ENCODE data around the gene RANGRF.

The RANGRF gene

GRCh38 chr17:8274816-8275215 lies 13.7 kb upstream of the RANGRF start:
- DNase-seq (ENCODE audit: low read depth), result no peak

GRCh38 chr17:8275421-8276290 lies 12.8 kb upstream of the RANGRF start:
- DNase-seq (ENCODE audit: low read depth), result no peak

GRCh38 chr17:8277317-8277716 lies 11.2 kb upstream of the RANGRF start:
- DNase-seq (ENCODE audit: low read depth), result no peak

- no peak for DNase-seq (ENCODE audit: low read depth)
These were observed 6.1 kb upstream of the RANGRF start for GRCh38 chr17:8282345-8282744.

- DNase-seq (ENCODE audit: low read depth), result no peak
These were observed 5.1 kb upstream of the RANGRF start for GRCh38 chr17:8283356-8283755.

GRCh38 chr17:8284126-8284525 lies 4.3 kb upstream of the RANGRF start:
- no peak for DNase-seq (ENCODE audit: low read depth)

GRCh38 chr17:8285270-8286181 lies 2.9 kb upstream of the RANGRF start:
- no peak for DNase-seq (ENCODE audit: low read depth)

GRCh38 chr17:8287651-8288335 lies 677 bp upstream of the RANGRF start:
- DNase-seq (ENCODE audit: low read depth), result no peak

- peak; percentile 45 for DNase-seq (ENCODE audit: low read depth)
These were observed 580 bp downstream of the RANGRF start for GRCh38 chr17:8289103-8289397.

- no peak for DNase-seq (ENCODE audit: low read depth)
These were observed 1.6 kb downstream of the RANGRF start for GRCh38 chr17:8290043-8290442.

GRCh38 chr17:8292639-8293395 lies 4.3 kb downstream of the RANGRF start:
- DNase-seq (ENCODE audit: low read depth), result no peak

- no peak for DNase-seq (ENCODE audit: low read depth)
These were observed 5.9 kb downstream of the RANGRF start for GRCh38 chr17:8294361-8294760.

GRCh38 chr17:8294814-8295316 lies 6.4 kb downstream of the RANGRF start:
- DNase-seq (ENCODE audit: low read depth), result no peak

- no peak for DNase-seq (ENCODE audit: low read depth)
These were observed 11.8 kb downstream of the RANGRF start for GRCh38 chr17:8300226-8300625.

GRCh38 chr17:8300627-8301242 lies 12.3 kb downstream of the RANGRF start:
- peak; percentile 30 for DNase-seq (ENCODE audit: low read depth)

GRCh38 chr17:8310601-8311123 lies 22.2 kb downstream of the RANGRF start:
- DNase-seq (ENCODE audit: low read depth), result no peak

- no peak for DNase-seq (ENCODE audit: low read depth)
These were observed 22.8 kb downstream of the RANGRF start for GRCh38 chr17:8311131-8311790.

GRCh38 chr17:8312251-8312650 lies 23.8 kb downstream of the RANGRF start:
- no peak for DNase-seq (ENCODE audit: low read depth)

GRCh38 chr17:8312726-8313600 lies 24.5 kb downstream of the RANGRF start:
- DNase-seq (ENCODE audit: low read depth), result no peak

All from activated gamma-delta T cell treated with anti-CD3 and anti-CD28 coated beads, Interleukin-2, amount 50 U/mL, for 16 hours (primary cell).